ENCODE results near the gene BSPRY. TPM values are rescaled to one million over a fixed set of nuclear protein-coding genes. Genes with fewer than 3 reads are reported as not detected.

The BSPRY gene
- total and polyA plus RNA-seq, 2 of the 13 experiments (the other 11 are each of a cell fraction or from before 2014, with no cell fraction given): 0.09 to 0.26 TPM

- TF ChIP-seq ZNF557 (CRISPR knock-in tag; IDR thresholded peaks at IDR 0.05) (0 out of 2 replicates have a peak, but pooled peaks have one; percentile 52), MXD4 (CRISPR knock-in tag; IDR thresholded peaks at IDR 0.05) (peak; percentile 75), ZNF101 (CRISPR knock-in tag; IDR thresholded peaks at IDR 0.05; ENCODE audit: borderline replicate concordance, low read depth) (no peak), ZBTB7B (CRISPR knock-in tag; IDR thresholded peaks at IDR 0.05) (peak; percentile 87), AKNA (CRISPR knock-in tag; IDR thresholded peaks at IDR 0.05; ENCODE audit: borderline replicate concordance) (0 out of 2 replicates have a peak, but pooled peaks have one; percentile 15), FLYWCH1 (CRISPR knock-in tag; IDR thresholded peaks at IDR 0.05) (no peak), POLR2AphosphoS5 (IDR thresholded peaks at IDR 0.05; ENCODE audit: low read depth, low read length) (peak; percentile 49; the same call in 1 of the 2 replicates), THAP7 (CRISPR knock-in tag; IDR thresholded peaks at IDR 0.05) (no peak), ZNF563 (CRISPR knock-in tag; IDR thresholded peaks at IDR 0.05) (peak; percentile 51; the same call in 1 of the 2 replicates), REXO4 (CRISPR knock-in tag; IDR thresholded peaks at IDR 0.05; ENCODE audit: borderline replicate concordance) (no peak), SALL2 (CRISPR knock-in tag; IDR thresholded peaks at IDR 0.05) (peak; percentile 70; the same call in 1 of the 2 replicates), ZNF547 (CRISPR knock-in tag; IDR thresholded peaks at IDR 0.05) (no peak; the same call in 1 of the 2 replicates), NPAS2 (CRISPR knock-in tag; IDR thresholded peaks at IDR 0.05; ENCODE audit: borderline replicate concordance) (no peak), DNMT3B (CRISPR knock-in tag; conservative IDR thresholded peaks at IDR 0.05) (no peak), RORA (CRISPR knock-in tag; IDR thresholded peaks at IDR 0.05) (no peak), CTCF (CRISPR knock-in tag; IDR thresholded peaks at IDR 0.05) (peak; percentile 99), RBAK (CRISPR knock-in tag; IDR thresholded peaks at IDR 0.05) (no peak), ZSCAN30 (CRISPR knock-in tag; IDR thresholded peaks at IDR 0.05) (no peak), ZNF770 (CRISPR knock-in tag; IDR thresholded peaks at IDR 0.05) (no peak)
These were observed 51.9 kb downstream of the BSPRY start, which contains the start of gene ALAD (continued) for GRCh38 chr9:113401027-113401792.
